GM10266 (cell line): ENCODE measurements around the gene PRKAG2.
"Not testable (repeated sequence)": the region's sequence is repeated elsewhere in the genome, so short reads cannot be mapped to it uniquely, and the experiment has no call there.

Source experiments
- DNase-seq: peaks from one replicate; pipeline ENCODE4 v3.0.0; 2012; ENCODE audit errors: extremely low spot score
- TF ChIP-seq, protein P1 (sequence below): IDR thresholded peaks from 2 replicates; pipeline ENCODE4 v1.5.1; 2012; ENCODE audit warnings: mild to moderate bottlenecking, low read depth; ENCODE audit not compliant: control insufficient read depth, insufficient read depth; ENCODE audit errors: missing control alignments

Gene PRKAG2

DNA sequence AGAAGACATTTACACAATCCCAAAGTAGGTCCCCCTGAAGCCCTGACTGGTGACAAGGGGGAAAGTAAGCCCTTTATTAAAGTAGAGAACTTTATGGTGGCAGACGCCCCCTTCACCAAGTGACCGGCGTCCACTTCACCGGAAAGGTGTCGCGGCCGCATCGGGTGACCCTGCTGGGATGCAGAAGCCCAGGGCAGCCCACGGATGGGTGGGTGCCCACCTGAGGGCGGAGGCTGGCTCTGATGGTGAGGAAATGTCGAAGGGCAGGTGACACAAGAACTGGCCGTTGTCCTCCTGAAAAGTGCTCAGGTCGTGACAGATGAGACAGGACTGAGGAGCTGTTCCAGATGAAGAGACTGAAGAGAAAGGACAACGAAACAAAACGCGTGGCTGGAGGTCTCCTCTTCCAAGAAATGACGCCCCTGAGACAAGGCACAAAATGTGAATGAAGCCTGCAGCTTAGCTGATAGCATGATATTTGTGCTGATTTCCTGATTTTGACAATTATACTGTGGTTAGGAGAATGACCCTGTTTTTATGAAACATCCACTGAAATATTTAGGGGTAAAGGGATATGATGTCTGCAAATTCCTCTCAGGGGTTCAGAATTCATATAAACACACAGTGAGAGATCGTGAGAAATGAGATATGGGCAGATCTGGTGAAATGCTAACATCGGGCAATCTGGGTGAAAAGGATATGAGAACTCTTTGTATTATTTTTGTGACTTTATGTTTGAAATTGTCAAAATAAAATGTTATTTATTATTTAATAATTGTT, 123.9 kb downstream of the PRKAG2 start:
- TF ChIP-seq, protein P1, sequence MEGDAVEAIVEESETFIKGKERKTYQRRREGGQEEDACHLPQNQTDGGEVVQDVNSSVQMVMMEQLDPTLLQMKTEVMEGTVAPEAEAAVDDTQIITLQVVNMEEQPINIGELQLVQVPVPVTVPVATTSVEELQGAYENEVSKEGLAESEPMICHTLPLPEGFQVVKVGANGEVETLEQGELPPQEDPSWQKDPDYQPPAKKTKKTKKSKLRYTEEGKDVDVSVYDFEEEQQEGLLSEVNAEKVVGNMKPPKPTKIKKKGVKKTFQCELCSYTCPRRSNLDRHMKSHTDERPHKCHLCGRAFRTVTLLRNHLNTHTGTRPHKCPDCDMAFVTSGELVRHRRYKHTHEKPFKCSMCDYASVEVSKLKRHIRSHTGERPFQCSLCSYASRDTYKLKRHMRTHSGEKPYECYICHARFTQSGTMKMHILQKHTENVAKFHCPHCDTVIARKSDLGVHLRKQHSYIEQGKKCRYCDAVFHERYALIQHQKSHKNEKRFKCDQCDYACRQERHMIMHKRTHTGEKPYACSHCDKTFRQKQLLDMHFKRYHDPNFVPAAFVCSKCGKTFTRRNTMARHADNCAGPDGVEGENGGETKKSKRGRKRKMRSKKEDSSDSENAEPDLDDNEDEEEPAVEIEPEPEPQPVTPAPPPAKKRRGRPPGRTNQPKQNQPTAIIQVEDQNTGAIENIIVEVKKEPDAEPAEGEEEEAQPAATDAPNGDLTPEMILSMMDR: no peak
- no peak for DNase-seq

DNA sequence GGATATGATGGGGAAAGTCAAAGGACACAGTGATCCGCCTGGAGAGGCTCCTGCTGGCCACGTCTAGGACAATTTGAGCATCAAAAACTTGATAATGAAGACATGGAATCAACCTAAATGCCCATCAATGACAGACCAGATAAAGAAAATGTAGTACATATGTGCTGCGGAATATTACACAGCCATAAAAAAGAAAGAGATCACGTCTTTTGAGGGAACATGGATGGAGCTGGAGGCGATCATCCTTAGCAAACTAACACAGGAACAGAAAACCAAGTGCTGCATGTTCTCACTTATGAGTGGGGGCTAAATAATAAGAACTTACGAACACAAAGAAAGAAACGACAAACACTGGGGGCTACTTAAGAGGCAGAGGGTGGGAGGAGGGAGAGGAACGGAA, 124.9 kb downstream of the PRKAG2 start:
- TF ChIP-seq, protein P1: no peak
- no peak for DNase-seq

GRCh38 chr7:151748733-151749132, 128.2 kb downstream of the PRKAG2 start:
- TF ChIP-seq, protein P1: no peak
- DNase-seq: no peak

DNA sequence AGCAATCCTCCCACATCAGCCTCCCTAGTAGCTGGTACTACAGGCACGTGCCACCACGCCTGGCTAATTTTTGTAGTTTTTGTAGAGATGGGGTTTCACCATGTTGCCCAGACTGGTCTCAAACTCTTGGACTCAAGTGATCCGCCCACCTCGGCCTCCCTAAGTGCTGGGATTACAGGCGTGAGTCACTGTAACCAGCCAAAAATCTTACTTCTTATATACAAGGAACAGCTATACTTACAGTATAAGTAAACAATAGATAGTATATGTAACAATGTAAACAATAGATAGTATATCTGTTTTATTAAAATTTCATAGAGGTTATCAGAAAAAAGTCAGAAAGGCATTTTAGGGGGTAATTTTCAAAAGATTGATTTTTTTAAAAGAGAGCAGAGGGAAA, 128.9 kb downstream of the PRKAG2 start:
- DNase-seq: not testable (repeated sequence)

DNA sequence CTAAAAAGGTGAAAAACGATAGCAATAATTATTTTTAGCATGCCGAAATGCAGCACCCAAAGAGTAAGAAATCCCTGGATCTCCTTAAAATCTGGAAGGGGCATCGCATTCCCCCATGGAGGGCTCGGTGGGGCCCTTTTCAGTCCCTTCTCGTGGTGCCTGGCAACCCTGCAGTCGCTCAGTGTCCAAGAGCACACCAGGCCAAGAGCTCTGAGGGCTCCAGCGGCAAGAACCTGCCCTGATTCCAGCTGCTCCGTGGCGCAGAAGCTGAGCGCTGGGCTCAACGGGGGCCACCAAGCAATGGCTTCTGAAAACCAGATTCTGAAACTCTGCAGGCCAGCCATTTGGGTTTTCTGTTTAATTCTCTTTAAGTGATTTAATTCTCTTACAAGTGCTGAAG, 131.2 kb downstream of the PRKAG2 start:
- TF ChIP-seq, protein P1: no peak
- no peak for DNase-seq

GRCh38 chr7:151744656-151745638, 132.0 kb downstream of the PRKAG2 start:
- no peak for DNase-seq

DNA sequence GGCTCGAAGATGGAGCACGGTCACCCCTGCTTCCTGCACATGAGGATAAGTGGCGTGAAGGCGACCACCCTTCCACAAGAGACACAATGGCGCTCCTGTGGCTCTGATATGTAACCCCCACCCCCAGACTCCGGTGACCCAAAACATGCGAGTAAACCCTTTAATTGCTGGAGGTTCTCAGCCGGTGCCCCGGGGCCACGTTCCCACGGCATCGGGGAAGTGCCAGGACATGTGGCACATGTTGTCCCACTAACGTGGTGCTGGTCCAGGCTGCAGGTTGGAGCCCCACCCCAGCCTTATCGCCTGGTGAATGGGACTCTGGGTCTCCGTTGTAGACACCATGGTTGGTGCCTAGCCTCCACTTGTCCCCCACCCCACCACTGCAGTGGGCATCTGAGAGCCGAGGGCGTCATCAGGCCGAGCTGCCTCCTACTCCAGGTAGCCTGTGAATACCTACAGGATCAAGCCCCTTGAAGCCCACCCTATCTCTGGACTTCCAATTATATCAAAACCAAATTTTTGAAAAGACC, 132.8 kb downstream of the PRKAG2 start:
- no peak for DNase-seq

More at GRCh38 chr7:151744656-151745638, 132.0 kb downstream of the PRKAG2 start:
- TF ChIP-seq, protein P1: no peak

More for the DNA sequence above, 132.8 kb downstream of the PRKAG2 start:
- TF ChIP-seq, protein P1: no peak
